Stomach (tissue), 9 donors: Measurements from ENCODE around the gene SEPTIN6. TPM values are rescaled to one million over a fixed set of nuclear protein-coding genes. Genes with fewer than 3 reads are reported as not detected.
A peak's percentile ranks its signal among the peaks of the same experiment; 100 is the strongest.
"Not testable (repeated sequence)": the region's sequence is repeated elsewhere in the genome, so short reads cannot be mapped to it uniquely, and the experiment has no call there.

ENCODE experiments used
- DNase-seq, 2 donors: peaks; one replicate each; pipeline versions ENCODE4 v3.0.0 to v3.0.0-alpha.2; 2013 to 2019
- H3K27ac ChIP-seq, 5 donors: fragments of 200-600 bp in 4 of 5; sonication (generic) in 4 of 5; one replicate each; pipeline ENCODE4 v1.5.1; 2013 to 2019; ENCODE audit warnings: mild to moderate bottlenecking in 1 of 5, moderate library complexity in 1 of 5
- H3K27me3 ChIP-seq, 3 donors: fragments of 200-600 bp; sonication (generic); one replicate each; pipeline ENCODE4 v1.5.1; 2017 to 2019; ENCODE audit warnings: mixed run types in 1 of 3
- H3K36me3 ChIP-seq, 4 donors: fragments of 200-600 bp; sonication (generic); 1 replicate in 3 of 4; 2 replicates in 1 of 4; pipeline ENCODE4 v1.5.1; 2016 to 2019
- H3K4me1 ChIP-seq, 4 donors: fragments of 200-600 bp; sonication (generic); one replicate each; pipeline ENCODE4 v1.5.1; 2016 to 2019
- H3K4me3 ChIP-seq, 4 donors: fragments of 200-600 bp; sonication (generic) in 3 of 4; one replicate each; pipeline ENCODE4 v1.5.1; 2016 to 2019; ENCODE audit warnings: mild to moderate bottlenecking in 1 of 4
- H3K9me3 ChIP-seq, 4 donors: fragments of 200-600 bp; sonication (generic); one replicate each; pipeline ENCODE4 v1.5.1; 2016 to 2019
- CTCF ChIP-seq, 7 experiments: fragments of 450-650 bp in 4 of 7; fragments of 200-600 bp in 3 of 7; sonication (generic) in 3 of 7; IDR thresholded peaks; one replicate each; pipeline ENCODE4 v1.5.1; 2016 to 2019; ENCODE audit warnings: antibody characterized with exemption in 7 of 7, control low read depth in 2 of 7, mild to moderate bottlenecking in 1 of 7
- EP300 ChIP-seq: sonication (generic); formaldehyde crosslinking; IDR thresholded peaks from one replicate; pipeline ENCODE4 v1.6.1; 2017; ENCODE audit warnings: antibody characterized with exemption
- POLR2A ChIP-seq, 4 donors: fragments of 450-650 bp; IDR thresholded peaks; one replicate each; pipeline ENCODE4 v1.6.1; 2016; ENCODE audit warnings: antibody characterized with exemption in 4 of 4, control low read depth in 2 of 4, mild to moderate bottlenecking in 1 of 4, moderate library complexity in 1 of 4
- POLR2AphosphoS5 ChIP-seq, 3 donors: sonication (generic); formaldehyde crosslinking; IDR thresholded peaks; one replicate each; pipeline ENCODE4 v1.6.1; 2016; ENCODE audit warnings: antibody characterized with exemption in 3 of 3
- WGBS, 5 donors: extraction: QIAGEN DNeasy Blood & Tissue Kit in 3 of 5; methylation state at CpG; one replicate each; pipeline versions ENCODE4 v1.1.5 to v1.1.7; 2013 to 2018; 5-methylcytosine and 5-hydroxymethylcytosine counted together
- intact Hi-C: fragments of 100-400 bp; cut with DNase I; formaldehyde crosslinking; loops from one replicate; pipeline ENCODE4 v1.15.1; 2023; ENCODE audit warnings: low total_unique reads
- polyA plus RNA-seq, 3 donors: library from polyadenylated mRNA; stranded (reverse); fragments of 200-250 nt; gene quantifications; one replicate each; pipeline ENCODE4 v1.2.3, GENCODE V29; 2013
- total RNA-seq, 5 donors: library from RNA; depleted of rRNA; stranded (reverse); fragments of >200 nt; gene quantifications; one replicate each; pipeline versions ENCODE4 v1.1.0 to v1.2.3, GENCODE V29; 2014 to 2016
- donor health status: healthy with polysubstance abuse.
- donor health status: Bipolar disorder and iron deficiency.
- donor health status: healthy.

SEPTIN6 gene
- total and polyA plus RNA-seq, 8 donors: 7.6 to 35.3 (median 14.6) TPM

- TF ChIP-seq EP300 (no peak), POLR2AphosphoS5 (IDR thresholded peaks at IDR 0.05) (peak in 1 of 3 donors; percentile 55)
- intact Hi-C loops: no loop called here
- Histone ChIP-seq H3K27me3 (no peaks in the 10 kb centered on the region), H3K9me3 (no peaks in the 10 kb centered on the region), H3K4me3 (peak overlapping the region in 1 of 4 donors; percentile 4), H3K27ac (peak overlapping the region; percentile 61 to 84 (median 81)), H3K36me3 (no peaks in the 10 kb centered on the region), H3K4me1 (peaks cover 0 to 34% (median 0%) of the 10 kb centered on the region in 4 donors)
- WGBS, 5 donors: 47 to 65% (median 52%) methylated on average over 8 to 15 of the region's 15 CpGs
- peak in 1 of 2 donors; percentile 73 for DNase-seq
Observed at GRCh38 chrX:119685225-119686066, 7.5 kb downstream of the SEPTIN6 start.

GRCh38 chrX:119684916-119685224, 8.1 kb downstream of the SEPTIN6 start:
- intact Hi-C loops: no loop called here
- Histone ChIP-seq H3K9me3 (no peaks in the 10 kb centered on the region), H3K27ac (peak overlapping the region; percentile 37 to 84 (median 81)), H3K4me3 (peak overlapping the region in 1 of 4 donors; percentile 4), H3K36me3 (no peaks in the 10 kb centered on the region), H3K27me3 (no peaks in the 10 kb centered on the region), H3K4me1 (peaks cover 0 to 34% (median 0%) of the 10 kb centered on the region in 4 donors)
- 57 to 80% (median 60%) methylated on average over 1 of the region's 1 CpG for WGBS, 5 donors
- TF ChIP-seq POLR2AphosphoS5 (IDR thresholded peaks at IDR 0.05) (no peak), POLR2A (IDR thresholded peaks at IDR 0.05) (no peak), CTCF (IDR thresholded peaks at IDR 0.05) (no peak), EP300 (no peak)
- no peak for DNase-seq

GRCh38 chrX:119684312-119684711, 8.7 kb downstream of the SEPTIN6 start:
- Histone ChIP-seq H3K27ac (peak overlapping the region in 4 of 5 donors; percentile 74 to 84 (median 81)), H3K4me1 (peaks cover 0 to 37% (median 0%) of the 10 kb centered on the region in 4 donors)
- H3K36me3 ChIP-seq, H3K4me3 ChIP-seq, H3K9me3 ChIP-seq, H3K27me3 ChIP-seq, DNase-seq, intact Hi-C loops: not testable (repeated sequence)
- WGBS, 5 donors: 81 to 92% (median 88%) methylated on average over 7 to 8 of the region's 8 CpGs

GRCh38 chrX:119682019-119682989, 10.7 kb downstream of the SEPTIN6 start:
- WGBS, 5 donors: 74 to 80% (median 75%) methylated on average over 15 of the region's 15 CpGs
- H3K27ac ChIP-seq: peak overlapping the region in 4 of 5 donors; percentile 29 to 81 (median 36)
- intact Hi-C loops: no loop called here
- H3K4me3 ChIP-seq: no peak overlapping the region
- H3K4me1 ChIP-seq: peaks cover 0 to 35% (median 1%) of the 10 kb centered on the region in 4 donors
- H3K27me3 ChIP-seq: no peaks in the 10 kb centered on the region
- TF ChIP-seq POLR2A (IDR thresholded peaks at IDR 0.05): no peak
- TF ChIP-seq POLR2AphosphoS5 (IDR thresholded peaks at IDR 0.05): peak in 1 of 3 donors; percentile 40
- no peaks in the 10 kb centered on the region for H3K36me3 ChIP-seq
- DNase-seq: peak in 1 of 2 donors; percentile 34
- H3K9me3 ChIP-seq: no peaks in the 10 kb centered on the region

GRCh38 chrX:119677654-119677981, 15.3 kb downstream of the SEPTIN6 start:
- TF ChIP-seq EP300 (no peak), POLR2AphosphoS5 (IDR thresholded peaks at IDR 0.05) (no peak), CTCF (IDR thresholded peaks at IDR 0.05) (no peak)
- H3K36me3 ChIP-seq: peaks cover 0 to 4% (median 3%) of the 10 kb centered on the region in 4 donors
- H3K9me3 ChIP-seq: no peaks in the 10 kb centered on the region
- H3K27me3 ChIP-seq: no peaks in the 10 kb centered on the region
- intact Hi-C loops: no loop called here
- no peak overlapping the region for H3K4me3 ChIP-seq
- peaks cover 5 to 29% (median 8%) of the 10 kb centered on the region in 4 donors for H3K4me1 ChIP-seq
- 78 to 100% (median 83%) methylated on average over 1 to 6 of the region's 6 CpGs for WGBS, 5 donors
- H3K27ac ChIP-seq: peak overlapping the region in 2 of 5 donors; percentile 32 to 58
- DNase-seq: no peak
